Transverse colon (tissue), 3 donors: ENCODE data around the gene SLC39A5.
"Not testable (repeated sequence)": the region's sequence is repeated elsewhere in the genome, so short reads cannot be mapped to it uniquely, and the experiment has no call there.

Source experiments
- CTCF ChIP-seq, 5 experiments: fragments of 200-600 bp in 3 of 5; fragments of 450-650 bp in 2 of 5; sonication (generic) in 3 of 5; IDR thresholded peaks; 1 replicate in 2 of 5; 2 replicates in 3 of 5; pipeline ENCODE4 v1.5.1; 2016 to 2017; ENCODE audit warnings: antibody characterized with exemption in 5 of 5, inconsistent platforms in 3 of 5, mild to moderate bottlenecking in 2 of 5, moderate library complexity in 1 of 5
- EP300 ChIP-seq: sonication (generic); formaldehyde crosslinking; IDR thresholded peaks from one replicate; pipeline ENCODE4 v1.6.1; 2017; ENCODE audit warnings: antibody characterized with exemption, low read depth

- not testable (repeated sequence) for TF ChIP-seq EP300; CTCF (IDR thresholded peaks at IDR 0.05)
Measured at GRCh38 chr12:56284263-56284662, 54.4 kb downstream of the SLC39A5 start.
